SH-SY5Y (cell line): Measurements from ENCODE around the gene DOC2A.

Experiments
- GATA2 ChIP-seq: IDR thresholded peaks from 2 replicates; pipeline ENCODE4 v1.6.1; 2011; ENCODE audit warnings: mild to moderate bottlenecking, low read depth, low read length
- GATA3 ChIP-seq: IDR thresholded peaks from 2 replicates; pipeline ENCODE4 v1.6.1; 2011; ENCODE audit warnings: low read depth, mild to moderate bottlenecking, low read length, moderate library complexity

DNA sequence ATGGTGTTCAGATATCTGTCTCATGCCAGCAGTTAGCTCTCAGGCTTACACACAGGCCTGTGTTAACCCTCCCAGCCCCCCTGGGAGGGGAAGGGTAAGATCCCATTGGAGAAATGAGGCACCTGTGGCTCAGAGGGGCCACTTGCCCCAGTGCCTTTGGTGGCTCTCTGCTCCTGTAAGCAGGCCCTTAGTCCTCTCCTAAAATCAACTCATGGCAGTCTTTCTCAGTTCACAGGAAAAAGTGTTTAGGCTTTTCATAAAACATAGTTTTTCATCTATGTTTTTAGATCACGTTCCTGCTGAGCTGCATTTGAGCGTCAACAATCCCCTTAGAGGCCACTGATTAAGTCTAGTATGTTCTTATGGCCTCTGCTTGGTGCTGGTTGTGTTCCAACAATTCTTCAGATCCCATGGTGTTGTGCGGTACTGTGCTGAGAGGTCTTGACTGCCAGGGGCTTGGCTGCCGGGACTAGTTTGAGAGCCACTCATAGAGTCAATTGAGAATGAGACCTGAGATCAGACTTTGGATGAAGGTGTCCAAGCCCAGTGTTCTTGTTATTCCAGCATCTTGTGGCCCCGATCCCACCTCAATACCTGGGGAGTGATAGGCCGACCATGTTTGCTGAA is 26.6 kb downstream of the DOC2A start:
- TF ChIP-seq GATA2 (no peak), GATA3 (no peak)
